Progenitor cell of endocrine pancreas (in vitro differentiated cells): ENCODE results near the gene SPINK4. TPM values are rescaled to one million over a fixed set of nuclear protein-coding genes. Genes with fewer than 3 reads are reported as not detected.

Source experiments
- DNase-seq: peaks from one replicate; pipeline ENCODE4 v3.0.0; 2021; ENCODE audit warnings: low spot score; ENCODE audit not compliant: unreplicated experiment
- H3K27ac Mint-ChIP-seq: 2 replicates; pipeline ENCODE4 v1.8.0; 2021; ENCODE audit warnings: mild to moderate bottlenecking, moderate library complexity, mixed read lengths
- H3K27me3 Mint-ChIP-seq: 2 replicates; pipeline ENCODE4 v1.8.0; 2021; ENCODE audit warnings: mixed read lengths
- H3K36me3 Mint-ChIP-seq: 2 replicates; pipeline ENCODE4 v1.8.0; 2022; ENCODE audit warnings: mixed read lengths; ENCODE audit not compliant: insufficient read depth
- H3K4me1 Mint-ChIP-seq: 2 replicates; pipeline ENCODE4 v1.8.0; 2021; ENCODE audit warnings: low read depth, mixed read lengths
- H3K4me3 Mint-ChIP-seq: 2 replicates; pipeline ENCODE4 v1.8.0; 2021; ENCODE audit warnings: low read depth, mild to moderate bottlenecking, moderate library complexity, mixed read lengths
- H3K9me3 Mint-ChIP-seq: 2 replicates; pipeline ENCODE4 v1.8.0; 2021; ENCODE audit warnings: low read depth, mixed read lengths
- total RNA-seq: library from RNA; stranded (reverse); gene quantifications from 2 replicates; pipeline ENCODE4 v1.2.1, GENCODE V29; 2021
- TF ChIP-seq, protein P1 (sequence below): fragments of 200-600 bp; sonication (generic); IDR thresholded peaks from one replicate; pipeline ENCODE4 v1.5.0; 2021; ENCODE audit warnings: antibody characterized with exemption, mild to moderate bottlenecking; ENCODE audit not compliant: unreplicated experiment

The SPINK4 gene
- total RNA-seq, 1 donor from 2014 or later = not detected

GRCh38 chr9:33289496-33289895 is 49.5 kb downstream of the SPINK4 start:
- DNase-seq = no peak
- Mint-ChIP-seq H3K27ac (peak overlapping the region; percentile 99), H3K9me3 (no peaks in the 10 kb centered on the region)

DNA sequence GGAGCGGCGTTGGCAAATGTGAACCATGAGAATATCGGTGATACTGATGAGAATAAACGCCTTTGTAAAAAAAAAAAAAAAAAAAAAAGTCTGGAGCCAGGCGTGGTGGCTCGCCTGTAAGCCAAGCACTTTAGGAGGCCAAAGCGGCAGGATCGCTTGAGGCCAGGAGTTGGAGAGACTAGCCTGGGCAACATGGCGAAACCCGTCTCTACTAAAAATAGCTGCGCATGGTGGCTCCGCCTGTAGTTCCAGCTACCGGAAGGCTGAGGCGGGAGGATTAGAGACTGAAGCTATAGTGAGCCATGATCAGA is 49.9 kb downstream of the SPINK4 start:
- Mint-ChIP-seq H3K27me3 (no peaks in the 10 kb centered on the region), H3K36me3 (peaks cover 6% of the 10 kb centered on the region), H3K27ac (peak overlapping the region; percentile 99), H3K4me3 (peak overlapping the region; percentile 99), H3K9me3 (no peaks in the 10 kb centered on the region), H3K4me1 (peaks cover 14% of the 10 kb centered on the region)
- TF ChIP-seq, protein P1, sequence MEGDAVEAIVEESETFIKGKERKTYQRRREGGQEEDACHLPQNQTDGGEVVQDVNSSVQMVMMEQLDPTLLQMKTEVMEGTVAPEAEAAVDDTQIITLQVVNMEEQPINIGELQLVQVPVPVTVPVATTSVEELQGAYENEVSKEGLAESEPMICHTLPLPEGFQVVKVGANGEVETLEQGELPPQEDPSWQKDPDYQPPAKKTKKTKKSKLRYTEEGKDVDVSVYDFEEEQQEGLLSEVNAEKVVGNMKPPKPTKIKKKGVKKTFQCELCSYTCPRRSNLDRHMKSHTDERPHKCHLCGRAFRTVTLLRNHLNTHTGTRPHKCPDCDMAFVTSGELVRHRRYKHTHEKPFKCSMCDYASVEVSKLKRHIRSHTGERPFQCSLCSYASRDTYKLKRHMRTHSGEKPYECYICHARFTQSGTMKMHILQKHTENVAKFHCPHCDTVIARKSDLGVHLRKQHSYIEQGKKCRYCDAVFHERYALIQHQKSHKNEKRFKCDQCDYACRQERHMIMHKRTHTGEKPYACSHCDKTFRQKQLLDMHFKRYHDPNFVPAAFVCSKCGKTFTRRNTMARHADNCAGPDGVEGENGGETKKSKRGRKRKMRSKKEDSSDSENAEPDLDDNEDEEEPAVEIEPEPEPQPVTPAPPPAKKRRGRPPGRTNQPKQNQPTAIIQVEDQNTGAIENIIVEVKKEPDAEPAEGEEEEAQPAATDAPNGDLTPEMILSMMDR = no peak
- DNase-seq = peak; percentile 10

More at GRCh38 chr9:33289496-33289895, 49.5 kb downstream of the SPINK4 start:
- TF ChIP-seq, protein P1 = no peak
- H3K36me3 Mint-ChIP-seq = peaks cover 2% of the 10 kb centered on the region
- peaks cover 14% of the 10 kb centered on the region for H3K4me1 Mint-ChIP-seq
- H3K4me3 Mint-ChIP-seq = peak overlapping the region; percentile 99
- H3K27me3 Mint-ChIP-seq = no peaks in the 10 kb centered on the region

- H3K4me1 Mint-ChIP-seq = peaks cover 14% of the 10 kb centered on the region
- peak within 1 kb of the TSS; percentile 99 for H3K4me3 Mint-ChIP-seq
Observed at GRCh38 chr9:33290247-33291030, 50.5 kb downstream of the SPINK4 start, which contains the start of gene NFX1. Gene NFX1 (plus strand): TSS chr9:33290516. CDS start chr9:33290573, 57 bp downstream.

GRCh38 chr9:33291031-33291397 is 51.0 kb downstream of the SPINK4 start:
- Mint-ChIP-seq H3K27me3 (no peaks in the 10 kb centered on the region), H3K36me3 (peaks cover 8% of the 10 kb centered on the region), H3K9me3 (no peaks in the 10 kb centered on the region), H3K4me1 (peaks cover 14% of the 10 kb centered on the region), H3K4me3 (peak overlapping the region; percentile 99), H3K27ac (peak overlapping the region; percentile 99)
- TF ChIP-seq, protein P1 = no peak
- no peak for DNase-seq

More at GRCh38 chr9:33290247-33291030, 50.5 kb downstream of the SPINK4 start, which contains the start of gene NFX1:
- peaks cover 7% of the 10 kb centered on the region for H3K36me3 Mint-ChIP-seq
- TF ChIP-seq, protein P1 = no peak
- DNase-seq = peak; percentile 88
- H3K27me3 Mint-ChIP-seq = no peaks in the 10 kb centered on the region
- no peaks in the 10 kb centered on the region for H3K9me3 Mint-ChIP-seq
- H3K27ac Mint-ChIP-seq = peak within 1 kb of the TSS; percentile 99

GRCh38 chr9:33291901-33292300 is 51.9 kb downstream of the SPINK4 start:
- TF ChIP-seq, protein P1 = no peak
- peak overlapping the region; percentile 29 for H3K27ac Mint-ChIP-seq
- peak overlapping the region; percentile 99 for H3K4me3 Mint-ChIP-seq
- H3K27me3 Mint-ChIP-seq = no peaks in the 10 kb centered on the region
- no peak for DNase-seq
- no peaks in the 10 kb centered on the region for H3K9me3 Mint-ChIP-seq
- peaks cover 15% of the 10 kb centered on the region for H3K4me1 Mint-ChIP-seq
- H3K36me3 Mint-ChIP-seq = peaks cover 10% of the 10 kb centered on the region
